MV-4-11 (cell line): ENCODE results near the gene DCAF11.

Experiments
- DNase-seq: peaks from one replicate; lab custom pipeline; 2025; lab: John Stamatoyannopoulos, UW

The DCAF11 gene

DNA sequence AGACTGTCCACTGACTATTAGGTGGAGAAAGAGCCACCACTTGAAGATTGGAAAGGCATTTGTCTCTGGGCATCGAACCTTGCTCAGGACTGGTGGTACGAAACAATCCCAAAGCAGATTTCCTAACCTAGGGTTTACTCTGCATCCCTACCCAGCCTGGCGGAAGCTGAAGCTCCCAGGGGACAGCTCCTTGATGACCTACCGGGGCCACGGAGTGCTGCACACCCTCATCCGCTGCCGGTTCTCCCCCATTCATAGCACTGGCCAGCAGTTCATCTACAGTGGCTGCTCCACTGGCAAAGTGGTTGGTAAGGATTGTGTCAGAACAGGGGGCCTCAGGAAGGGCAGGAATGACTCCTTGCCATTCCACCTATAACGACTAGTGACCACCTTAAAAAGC lies 6.6 kb downstream of the DCAF11 start:
- no peak for DNase-seq

DNA sequence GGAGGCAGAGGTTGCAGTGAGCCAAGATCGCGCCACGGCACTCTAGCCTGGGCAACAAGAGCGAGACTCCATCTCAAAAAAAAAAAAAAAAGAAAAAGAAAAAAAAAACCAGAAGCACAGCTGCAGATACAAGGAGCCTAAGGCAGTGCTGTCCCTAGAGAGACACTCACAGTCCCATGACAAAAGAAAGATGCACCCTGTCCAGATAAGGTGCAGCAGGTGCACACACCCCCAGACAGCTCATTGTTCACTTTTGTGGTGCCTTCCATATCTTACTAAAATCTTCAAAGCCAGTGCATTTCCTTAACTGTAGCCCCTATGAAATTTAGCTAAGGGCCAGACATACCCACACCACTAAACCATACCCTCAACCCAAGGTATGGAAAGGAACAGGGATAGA lies 7.8 kb downstream of the DCAF11 start:
- DNase-seq = no peak

DNA sequence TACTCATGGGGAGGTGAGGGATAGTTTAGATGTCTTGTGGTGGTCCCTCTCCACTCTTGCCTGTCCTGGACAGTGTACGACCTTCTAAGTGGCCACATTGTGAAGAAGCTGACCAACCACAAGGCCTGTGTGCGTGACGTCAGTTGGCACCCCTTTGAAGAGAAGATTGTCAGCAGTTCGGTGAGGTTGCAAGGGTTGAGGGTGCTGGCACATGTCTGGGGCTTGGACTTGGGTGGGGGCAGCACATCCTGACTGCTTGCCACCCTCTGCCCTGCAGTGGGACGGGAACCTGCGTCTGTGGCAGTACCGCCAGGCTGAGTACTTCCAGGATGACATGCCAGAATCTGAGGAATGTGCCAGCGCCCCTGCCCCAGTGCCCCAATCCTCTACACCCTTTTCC lies 8.3 kb downstream of the DCAF11 start:
- no peak for DNase-seq

DNA sequence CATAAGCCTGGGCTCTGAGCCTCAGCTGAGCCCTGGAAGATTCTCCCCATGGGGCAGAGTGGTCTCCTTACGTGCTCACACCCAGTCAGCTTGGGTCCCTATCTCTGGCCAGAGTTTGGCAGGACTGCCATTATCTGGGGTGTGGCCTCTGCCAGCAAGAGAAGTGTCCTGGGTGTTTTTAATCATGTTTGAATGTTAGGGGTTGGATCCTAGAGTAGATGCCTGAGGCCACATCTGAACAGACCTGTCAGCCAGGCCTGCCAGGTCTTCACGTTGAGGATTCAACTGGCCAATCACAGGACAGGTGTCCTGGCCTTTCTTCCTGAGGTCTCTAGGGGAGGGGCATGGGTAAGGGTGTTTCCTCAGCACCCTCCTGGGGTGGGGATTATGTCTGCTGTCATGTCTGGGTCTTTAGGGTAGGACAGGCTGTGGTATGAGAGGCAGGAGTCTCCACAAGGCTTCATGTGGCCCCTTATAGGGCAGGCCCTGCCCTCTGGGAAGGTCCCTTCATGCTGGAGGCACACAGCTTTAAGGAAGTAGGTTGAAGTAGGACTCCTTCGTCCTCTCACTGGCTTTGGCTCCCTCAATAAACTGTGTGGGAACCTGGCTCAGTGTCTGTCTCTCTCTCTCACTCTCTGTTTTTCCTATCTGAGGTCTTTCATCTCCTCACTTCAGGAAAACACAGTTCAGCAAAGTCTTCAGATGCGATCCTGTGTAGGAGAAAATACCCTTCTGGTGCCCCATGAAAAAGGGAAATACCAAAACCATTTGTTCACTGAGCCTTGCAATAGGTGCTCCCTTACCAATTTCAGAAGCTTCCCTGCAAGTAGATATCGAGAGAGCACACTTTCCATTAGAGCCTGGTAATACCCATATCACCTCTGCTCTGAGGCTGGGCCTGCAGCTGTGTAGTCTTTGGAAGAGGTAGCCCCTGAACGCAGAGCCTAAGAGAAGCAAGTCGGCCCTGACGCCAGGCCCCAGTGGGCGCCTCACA lies 9.1 kb downstream of the DCAF11 start:
- DNase-seq = no peak

DNA sequence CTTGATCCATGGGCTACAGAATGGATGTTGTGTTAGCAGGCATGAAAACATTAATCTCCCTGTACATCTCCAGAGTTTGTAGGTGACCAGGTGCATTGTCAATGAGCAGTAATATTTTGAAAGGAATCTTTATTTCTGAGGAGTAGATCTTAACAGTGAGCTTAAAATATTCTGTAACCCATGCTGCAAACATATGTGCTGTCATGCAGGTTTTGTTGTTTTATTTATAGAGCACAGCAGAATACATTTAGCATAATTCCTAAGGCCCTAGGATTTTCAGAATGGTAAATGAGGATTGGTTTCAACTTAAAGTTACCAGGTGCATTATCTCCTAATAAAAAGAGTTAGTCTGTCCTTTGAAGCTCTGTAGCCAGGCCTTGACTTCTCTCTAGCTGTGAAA lies 12.4 kb downstream of the DCAF11 start:
- no peak for DNase-seq

DNA sequence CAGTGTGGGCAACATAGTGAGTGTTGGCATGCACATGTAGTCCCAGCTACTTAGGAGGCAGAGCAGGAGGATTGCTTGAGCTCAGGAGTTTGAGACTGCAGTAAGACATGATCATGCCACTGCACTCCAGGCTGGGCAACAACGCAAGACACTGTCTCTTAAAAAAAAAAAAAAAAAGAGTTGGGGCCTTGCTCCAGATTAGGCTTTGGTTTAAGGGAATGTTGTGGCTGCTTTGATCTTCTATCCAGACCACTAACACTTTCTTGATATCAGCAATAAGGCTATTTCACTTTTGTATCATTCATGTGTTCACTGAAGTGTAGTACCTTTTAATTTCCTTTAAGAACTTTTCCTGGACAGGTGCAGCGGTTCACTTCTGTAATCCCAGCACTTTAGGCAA lies 13.1 kb downstream of the DCAF11 start:
- no peak for DNase-seq

DNA sequence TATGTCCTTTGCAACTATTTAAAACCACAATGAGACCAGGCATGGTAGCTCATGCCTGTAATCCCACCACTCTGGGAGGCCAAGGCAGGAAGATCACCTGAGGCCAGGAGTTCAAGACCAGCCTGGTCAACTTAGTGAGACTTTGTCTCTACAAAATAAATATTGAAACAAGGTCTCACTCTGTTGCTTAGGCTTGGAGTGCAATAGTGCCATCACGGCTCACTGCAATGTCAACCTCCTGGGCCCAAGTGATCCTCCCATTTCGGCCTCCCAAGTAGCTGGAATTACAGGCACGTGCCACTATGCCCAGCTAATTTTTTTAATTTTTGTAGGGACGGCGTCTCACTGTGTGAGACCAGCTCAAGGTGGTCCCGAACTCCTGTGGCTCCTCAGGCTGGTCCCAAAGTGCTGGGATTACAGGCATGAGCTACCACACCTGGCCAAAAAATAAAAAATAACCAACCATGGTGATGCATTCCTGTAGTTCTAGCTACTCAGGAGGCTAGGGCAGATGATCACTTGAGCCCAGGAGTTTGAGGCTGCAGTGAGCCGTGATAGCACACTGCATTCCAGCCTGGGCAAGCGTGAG lies 14.9 kb downstream of the DCAF11 start:
- DNase-seq = no peak

DNA sequence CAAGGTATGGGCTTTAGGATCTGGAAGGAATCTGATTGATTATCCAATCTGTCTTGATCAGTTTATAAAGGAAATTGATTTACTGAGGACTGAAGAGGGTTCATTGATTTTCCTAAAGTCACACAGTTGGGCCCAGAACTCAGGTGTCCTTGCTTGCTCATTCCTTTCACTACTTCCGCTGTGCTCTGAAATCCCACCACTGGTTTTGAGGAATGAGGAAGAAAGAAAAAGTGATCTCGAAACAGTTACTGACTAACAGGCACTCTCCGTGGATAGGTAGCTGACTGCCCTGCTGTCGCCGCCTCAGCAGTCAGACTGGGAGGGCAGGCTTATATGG lies 15.8 kb downstream of the DCAF11 start, which contains the start of gene FITM1:
Gene FITM1, plus strand, starts transcription at position 280 of the 337 bp plus-strand sequence. CDS start 905 bp downstream, outside the sequence.
- DNase-seq = peak; percentile 86

DNA sequence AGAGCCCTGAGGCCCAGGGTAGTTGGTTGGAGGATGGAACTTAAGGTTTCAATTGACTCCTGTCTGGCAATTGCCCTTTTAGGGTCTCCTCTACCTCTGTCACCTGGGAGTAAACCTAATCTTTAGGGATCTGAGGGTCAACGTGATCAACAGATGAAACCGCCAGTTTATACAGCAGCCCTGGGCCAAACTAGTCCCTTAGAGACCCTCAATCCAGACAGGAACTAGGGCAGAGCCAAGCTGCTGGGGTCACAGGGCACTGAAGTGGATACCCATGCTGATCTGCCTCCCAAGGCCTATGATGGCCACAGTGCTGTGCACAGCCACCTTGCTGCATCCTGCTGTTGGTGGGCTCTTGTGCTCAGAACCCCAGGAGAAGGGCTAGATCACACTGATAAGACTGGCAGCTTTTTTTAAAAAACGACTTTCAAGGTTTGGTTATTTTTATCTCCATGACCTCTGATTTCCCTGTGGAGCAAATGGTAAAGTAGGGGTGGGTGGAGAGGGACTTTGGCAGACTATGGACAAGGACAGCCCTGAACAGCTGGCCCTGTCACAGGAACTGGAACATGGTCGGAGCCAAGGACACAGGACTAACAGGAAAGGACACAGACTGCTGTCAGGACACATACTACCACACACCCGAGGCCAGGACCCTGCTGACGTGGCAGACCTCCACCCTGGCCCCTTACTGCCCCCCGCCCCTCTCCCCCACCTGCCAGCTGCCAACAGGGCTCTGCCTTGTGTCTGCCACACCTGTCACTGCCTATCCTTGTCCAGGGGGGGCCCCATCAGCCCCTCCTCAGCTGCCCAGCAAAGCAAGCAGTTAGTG lies 16.4 kb downstream of the DCAF11 start:
- no peak for DNase-seq

DNA sequence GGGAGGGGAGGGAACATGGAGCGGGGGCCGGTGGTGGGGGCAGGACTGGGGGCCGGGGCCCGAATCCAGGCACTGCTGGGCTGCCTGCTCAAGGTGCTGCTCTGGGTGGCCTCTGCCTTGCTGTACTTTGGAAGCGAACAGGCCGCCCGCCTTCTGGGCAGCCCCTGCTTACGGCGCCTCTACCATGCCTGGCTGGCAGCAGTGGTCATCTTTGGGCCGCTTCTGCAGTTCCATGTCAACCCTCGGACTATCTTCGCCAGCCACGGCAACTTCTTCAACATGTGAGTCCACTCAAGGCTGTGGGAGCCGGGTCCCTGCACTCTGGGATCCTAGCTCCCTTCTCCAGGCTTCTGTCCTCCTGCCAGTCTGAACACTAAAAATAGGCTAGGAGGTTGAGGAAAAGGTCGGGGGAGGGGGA lies 17.0 kb downstream of the DCAF11 start:
- DNase-seq = no peak

DNA sequence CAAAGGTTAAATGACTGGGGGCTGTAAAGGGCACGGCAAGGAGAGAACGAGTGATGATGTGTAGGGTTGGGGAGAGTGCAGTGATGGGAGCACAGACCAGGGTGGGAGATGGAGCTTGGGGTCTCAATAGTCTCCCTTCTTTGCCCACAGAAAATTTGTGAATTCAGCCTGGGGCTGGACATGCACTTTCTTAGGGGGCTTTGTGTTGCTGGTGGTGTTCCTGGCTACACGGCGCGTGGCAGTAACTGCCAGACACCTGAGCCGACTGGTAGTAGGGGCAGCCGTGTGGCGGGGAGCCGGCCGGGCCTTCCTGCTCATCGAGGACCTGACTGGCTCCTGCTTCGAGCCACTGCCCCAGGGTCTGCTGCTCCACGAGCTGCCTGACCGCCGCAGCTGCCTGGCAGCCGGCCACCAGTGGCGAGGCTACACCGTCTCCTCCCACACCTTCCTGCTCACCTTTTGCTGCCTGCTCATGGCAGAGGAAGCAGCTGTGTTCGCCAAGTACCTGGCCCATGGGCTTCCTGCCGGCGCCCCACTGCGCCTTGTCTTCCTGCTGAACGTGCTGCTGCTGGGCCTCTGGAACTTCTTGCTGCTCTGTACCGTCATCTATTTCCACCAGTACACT lies 17.6 kb downstream of the DCAF11 start:
- no peak for DNase-seq

DNA sequence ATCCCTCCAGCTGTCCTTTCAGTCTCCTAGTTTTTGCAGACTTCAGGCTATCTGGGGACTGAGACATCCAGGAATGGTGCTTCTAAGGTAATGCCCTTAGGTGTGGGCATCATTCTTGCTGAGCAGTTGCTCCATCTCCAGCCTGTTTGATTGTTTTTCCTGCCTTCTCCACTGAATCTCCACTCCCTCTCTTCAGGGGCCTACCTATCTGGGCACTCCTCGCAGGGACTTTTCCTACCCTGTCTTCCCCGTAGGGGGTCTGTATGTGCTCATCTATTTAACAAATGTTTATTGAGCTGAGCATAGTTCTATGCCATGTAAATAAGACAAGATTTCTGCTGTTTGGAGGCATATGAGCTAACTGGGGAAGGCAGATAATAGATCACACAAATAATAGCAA lies 18.4 kb downstream of the DCAF11 start:
- no peak for DNase-seq

DNA sequence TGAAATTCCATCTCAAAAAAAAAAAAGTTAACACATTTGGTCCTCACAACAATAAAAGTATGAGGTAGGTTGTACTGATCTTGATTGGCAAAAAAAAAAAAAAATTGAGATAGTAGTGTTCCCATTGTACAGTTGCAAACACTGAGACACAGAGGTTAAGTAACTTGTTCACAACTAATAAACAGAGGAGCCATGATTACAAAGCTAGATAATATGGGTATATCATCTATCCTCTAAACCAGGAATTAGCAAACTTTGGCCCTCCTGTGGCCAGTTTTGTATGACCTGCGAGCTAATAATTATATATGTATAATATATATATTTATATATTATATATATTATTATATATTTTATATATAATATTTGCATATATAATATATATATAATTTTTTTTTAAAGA lies 19.2 kb downstream of the DCAF11 start:
- no peak for DNase-seq

DNA sequence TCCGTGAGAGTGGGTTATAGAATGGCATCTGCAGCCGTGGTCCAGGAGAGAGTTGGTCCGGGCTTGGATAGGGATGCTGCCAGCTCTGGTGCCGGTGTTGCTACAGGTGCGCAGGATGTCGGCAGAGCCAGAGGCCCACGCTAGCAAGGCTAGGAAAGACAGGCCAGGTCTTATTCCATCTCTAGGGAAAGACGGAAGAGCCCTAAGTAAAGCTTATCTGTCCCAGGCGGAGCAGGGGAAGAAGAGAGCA lies 20.9 kb downstream of the DCAF11 start:
- DNase-seq = no peak

DNA sequence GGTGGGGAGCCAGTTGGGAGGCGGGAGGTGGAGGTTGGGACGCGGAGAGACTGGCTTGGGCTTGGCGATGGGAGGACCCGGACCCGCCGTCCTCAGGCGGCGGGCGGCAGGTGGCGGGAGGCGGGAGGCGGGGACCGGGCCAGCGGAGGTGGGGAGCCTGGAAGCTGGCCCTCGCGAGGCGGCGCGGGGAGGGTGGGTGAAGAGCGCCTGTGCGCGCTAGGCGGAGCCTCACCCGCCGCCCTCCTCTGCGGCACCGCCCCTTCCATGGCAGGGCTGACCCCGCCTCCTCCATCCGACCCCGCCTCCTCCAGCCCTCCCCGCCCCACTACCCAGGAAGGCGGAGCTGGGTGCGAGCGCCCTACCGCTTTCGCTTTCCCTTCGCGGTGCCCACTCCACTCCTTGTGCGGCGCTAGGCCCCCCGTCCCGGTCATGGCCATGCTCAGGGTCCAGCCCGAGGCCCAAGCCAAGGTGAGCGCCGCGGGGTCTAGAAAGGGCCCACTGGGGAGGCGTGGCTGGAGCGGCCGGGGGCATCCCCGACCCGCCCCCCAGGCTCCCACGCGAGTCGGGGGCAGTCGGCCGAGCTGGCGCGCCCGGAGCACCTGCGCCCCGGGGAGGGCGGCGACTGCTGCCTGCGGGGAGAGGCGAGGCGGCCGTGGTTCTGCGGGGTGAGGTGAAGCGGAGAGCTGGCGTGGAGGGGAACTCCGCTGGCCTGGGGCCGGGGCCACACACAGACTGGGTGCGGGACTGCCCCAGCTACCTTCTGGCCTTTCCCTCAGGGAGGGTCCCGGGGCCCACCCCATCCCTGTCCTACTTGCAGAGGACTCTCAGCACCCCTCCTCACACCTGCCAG lies 21.5 kb downstream of the DCAF11 start, which contains the start of gene PSME1:
Gene PSME1, plus strand, starts transcription at position 361 of the 850 bp plus-strand sequence. Its CDS starts 69 bp downstream, at position 430.
- DNase-seq = peak; percentile 80

DNA sequence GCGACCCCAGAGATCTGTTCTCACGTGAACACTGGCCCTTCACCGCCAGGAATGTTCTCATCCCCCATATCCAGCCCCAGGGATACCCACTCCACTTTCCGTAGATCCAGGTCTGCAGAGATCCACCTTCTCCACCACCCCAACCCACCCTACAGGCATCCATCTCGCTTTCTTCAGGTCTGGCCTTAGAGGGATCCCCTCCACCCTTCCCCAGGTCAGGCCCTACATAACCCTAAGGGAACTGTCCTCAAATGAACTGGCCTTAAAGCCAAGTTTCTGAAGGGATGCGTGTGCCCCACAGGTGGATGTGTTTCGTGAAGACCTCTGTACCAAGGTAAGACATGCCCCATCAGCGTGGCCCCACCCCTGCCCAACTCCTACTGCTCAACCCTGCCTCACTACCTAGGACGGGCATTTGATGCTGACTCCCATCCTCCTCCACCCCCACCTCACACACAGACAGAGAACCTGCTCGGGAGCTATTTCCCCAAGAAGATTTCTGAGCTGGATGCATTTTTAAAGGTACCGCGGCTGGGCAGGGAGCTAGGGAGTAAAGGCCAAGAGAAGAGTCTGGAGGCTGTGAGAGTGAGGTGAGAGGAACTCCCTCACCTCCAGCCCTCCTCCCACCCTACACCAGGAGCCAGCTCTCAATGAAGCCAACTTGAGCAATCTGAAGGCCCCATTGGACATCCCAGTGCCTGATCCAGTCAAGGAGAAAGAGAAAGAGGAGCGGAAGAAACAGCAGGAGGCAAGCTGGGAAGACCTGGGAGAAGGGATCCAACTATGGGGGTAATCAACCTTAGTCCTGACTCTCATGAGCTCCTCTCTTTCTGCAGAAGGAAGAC lies 22.3 kb downstream of the DCAF11 start:
- DNase-seq = no peak

DNA sequence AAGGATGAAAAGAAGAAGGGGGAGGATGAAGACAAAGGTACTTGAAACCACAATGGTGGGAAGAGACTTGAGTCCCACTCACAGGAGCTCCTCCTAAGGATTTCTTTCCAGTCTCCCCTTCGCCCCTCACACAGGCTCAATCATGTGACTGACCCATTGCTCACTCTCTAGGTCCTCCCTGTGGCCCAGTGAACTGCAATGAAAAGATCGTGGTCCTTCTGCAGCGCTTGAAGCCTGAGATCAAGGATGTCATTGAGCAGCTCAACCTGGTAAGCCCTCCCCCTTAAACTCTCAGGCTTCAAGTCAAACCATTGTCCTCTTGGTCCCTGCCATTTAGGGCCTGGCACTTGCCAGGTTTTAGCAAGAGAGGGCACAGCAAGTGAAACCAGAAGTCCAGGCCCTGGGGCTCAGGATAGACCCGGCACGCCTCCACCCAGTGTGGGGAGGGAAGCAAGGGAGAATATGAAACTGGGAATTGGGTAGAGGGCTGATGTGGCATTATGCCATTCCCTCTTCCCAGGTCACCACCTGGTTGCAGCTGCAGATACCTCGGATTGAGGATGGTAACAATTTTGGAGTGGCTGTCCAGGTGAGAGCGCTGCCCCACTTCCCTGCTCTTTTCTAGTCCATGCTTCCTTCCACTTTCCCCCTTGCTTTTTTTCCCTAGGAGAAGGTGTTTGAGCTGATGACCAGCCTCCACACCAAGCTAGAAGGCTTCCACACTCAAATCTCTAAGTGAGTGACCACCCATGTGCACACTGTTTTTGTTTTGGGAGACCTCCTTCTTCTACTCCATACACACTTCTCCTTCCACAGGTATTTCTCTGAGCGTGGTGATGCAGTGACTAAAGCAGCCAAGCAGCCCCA lies 23.2 kb downstream of the DCAF11 start:
- no peak for DNase-seq

DNA sequence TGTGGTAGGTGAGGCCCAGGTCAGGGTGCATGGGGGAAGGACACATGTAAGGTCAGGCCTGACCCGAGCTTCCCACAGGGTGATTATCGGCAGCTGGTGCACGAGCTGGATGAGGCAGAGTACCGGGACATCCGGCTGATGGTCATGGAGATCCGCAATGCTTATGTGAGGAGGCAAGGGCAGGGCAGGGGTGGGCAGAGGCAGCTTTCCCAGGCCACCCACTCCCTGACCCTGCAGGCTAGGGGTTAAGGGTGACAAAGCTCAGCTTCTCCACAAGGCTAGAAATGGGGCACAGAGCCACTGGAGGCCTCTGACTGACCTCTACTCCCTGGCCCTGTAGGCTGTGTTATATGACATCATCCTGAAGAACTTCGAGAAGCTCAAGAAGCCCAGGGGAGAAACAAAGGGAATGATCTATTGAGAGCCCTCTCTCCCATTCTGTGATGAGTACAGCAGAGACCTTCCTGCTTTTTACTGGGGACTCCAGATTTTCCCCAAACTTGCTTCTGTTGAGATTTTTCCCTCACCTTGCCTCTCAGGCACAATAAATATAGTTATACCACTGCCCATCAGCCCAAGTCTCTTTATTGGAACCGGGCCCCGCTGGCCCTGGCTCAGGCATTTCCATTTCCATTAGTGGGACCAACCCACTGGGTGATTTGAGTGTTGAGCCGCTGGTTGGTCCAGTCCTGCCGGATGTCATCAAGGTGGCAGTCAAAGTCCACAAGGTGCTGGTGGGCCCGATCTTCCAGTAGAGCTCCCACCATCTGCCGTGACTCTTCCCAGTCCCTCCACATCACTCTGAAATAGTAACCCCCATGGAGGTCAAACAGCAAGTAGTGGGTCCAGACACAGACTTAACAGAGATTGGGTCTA lies 24.1 kb downstream of the DCAF11 start:
- DNase-seq = no peak
